Subcutaneous adipose tissue (tissue), 4 donors: ENCODE data around the gene KNDC1. TPM values are rescaled to one million over a fixed set of nuclear protein-coding genes. Genes with fewer than 3 reads are reported as not detected.

Experiments used
- CTCF ChIP-seq: fragments of 450-650 bp; IDR thresholded peaks from one replicate; pipeline ENCODE4 v1.5.1; 2016; ENCODE audit warnings: low read depth, mild to moderate bottlenecking, control low read depth, antibody characterized with exemption, moderate library complexity
- total RNA-seq, 4 donors: library from RNA; depleted of rRNA; stranded (reverse); fragments of >200 nt; gene quantifications; one replicate each; pipeline ENCODE4 v1.1.0, GENCODE V29; 2016

Gene KNDC1
- total RNA-seq, 4 donors from 2014 or later: not detected

- no peak for TF ChIP-seq CTCF
Measured at GRCh38 chr10:133157662-133158436, 2.2 kb upstream of the KNDC1 start.

GRCh38 chr10:133158437-133158755 lies 1.6 kb upstream of the KNDC1 start:
- no peak for TF ChIP-seq CTCF

GRCh38 chr10:133158756-133159610 lies 1.0 kb upstream of the KNDC1 start:
- no peak for TF ChIP-seq CTCF

GRCh38 chr10:133159611-133159949 lies 439 bp upstream of the KNDC1 start:
- TF ChIP-seq CTCF: no peak

- TF ChIP-seq CTCF: no peak
Measured at GRCh38 chr10:133160826-133161471, 930 bp downstream of the KNDC1 start.

- TF ChIP-seq CTCF: no peak
Measured at GRCh38 chr10:133161486-133162109, 1.6 kb downstream of the KNDC1 start.
